H1 (cell line): ENCODE data around the gene CDKN2A. TPM values are rescaled to one million over a fixed set of nuclear protein-coding genes. Genes with fewer than 3 reads are reported as not detected.

Source experiments
- CTCF ChIA-PET: fragments of 300-600 bp; sonication (Branson Sonifier 250); formaldehyde crosslinking; loops from one replicate; lab custom pipeline; 2021; ENCODE audit not compliant: partially characterized antibody; lab: Charles Lee
- POLR2A ChIA-PET: fragments of 300-600 bp; sonication (Branson Sonifier 250); formaldehyde crosslinking; loops from one replicate; lab custom pipeline; 2021; ENCODE audit warnings: inconsistent platforms; ENCODE audit not compliant: partially characterized antibody; lab: Charles Lee
- DNase-seq, 2 experiments: peaks; one replicate each; pipeline versions ENCODE4 v3.0.0 to v3.0.0-alpha.2; 2010 to 2022; ENCODE audit warnings: low spot score in 2 of 2, low read depth in 1 of 2, mixed read lengths in 1 of 2
- FAIRE-seq: peaks from 2 replicates; lab custom pipeline; 2011; peaks lifted over from hg19 to GRCh38; lab: Jason Lieb, UNC
- H2AFZ ChIP-seq: 2 replicates; pipeline ENCODE4 v1.8.1; 2012; ENCODE audit warnings: low read length, inconsistent platforms
- H2AK5ac ChIP-seq: 2 replicates; pipeline ENCODE4 v1.6.1; 2013; ENCODE audit warnings: low read depth, low read length
- H2BK120ac ChIP-seq: replicated peaks from 2 replicates; pipeline ENCODE3; 2013; ENCODE audit warnings: low read depth, low read length, inconsistent platforms
- H2BK12ac ChIP-seq: 2 replicates; pipeline ENCODE4 v1.6.1; 2013; ENCODE audit warnings: low read depth, low read length
- H2BK15ac ChIP-seq: 2 replicates; pipeline ENCODE4 v1.6.1; 2013; ENCODE audit warnings: low read length
- H2BK20ac ChIP-seq: 2 replicates; pipeline ENCODE4 v1.6.1; 2013; ENCODE audit warnings: low read length
- H2BK5ac ChIP-seq: 2 replicates; pipeline ENCODE4 v1.6.1; 2013; ENCODE audit warnings: low read depth, low read length
- H3K14ac ChIP-seq: 2 replicates; pipeline ENCODE4 v1.6.1; 2013; ENCODE audit warnings: inconsistent platforms; ENCODE audit not compliant: insufficient read length
- H3K18ac ChIP-seq: 2 replicates; pipeline ENCODE4 v1.6.1; 2013; ENCODE audit warnings: low read length; ENCODE audit errors: extremely low read depth
- H3K23ac ChIP-seq: 2 replicates; pipeline ENCODE4 v1.6.1; 2013; ENCODE audit warnings: inconsistent platforms; ENCODE audit not compliant: insufficient read length
- H3K23me2 ChIP-seq: 2 replicates; pipeline ENCODE4 v1.6.1; 2013; ENCODE audit warnings: low read depth, low read length
- H3K27ac ChIP-seq: 2 replicates; pipeline ENCODE4 v1.6.1; 2011; ENCODE audit warnings: low read depth, low read length, inconsistent platforms
- H3K27me3 ChIP-seq, 4 experiments: replicated peaks in 1 of 4; 1 replicate in 1 of 4; 2 replicates in 3 of 4; pipeline versions ENCODE4 v1.6.1 to v1.8.1; 2011 to 2013; ENCODE audit warnings: low read length in 3 of 4, mild to moderate bottlenecking in 3 of 4, inconsistent platforms in 2 of 4, mixed read lengths in 2 of 4, moderate library complexity in 1 of 4; ENCODE audit not compliant: control insufficient read depth in 3 of 4, insufficient read depth in 3 of 4; ENCODE audit errors: extremely low read depth in 1 of 4
- H3K36me3 ChIP-seq, 4 experiments: 2 replicates each; pipeline versions ENCODE4 v1.6.1 to v1.8.1; 2011 to 2013; ENCODE audit warnings: mild to moderate bottlenecking in 4 of 4, low read length in 3 of 4, moderate library complexity in 2 of 4, control low read depth in 1 of 4, inconsistent platforms in 1 of 4; ENCODE audit not compliant: insufficient read depth in 4 of 4, control insufficient read depth in 2 of 4
- H3K4ac ChIP-seq: replicated peaks from 2 replicates; pipeline ENCODE3; 2013; ENCODE audit warnings: low read length, low read depth, mixed read lengths, inconsistent platforms; ENCODE audit not compliant: insufficient read length
- H3K4me1 ChIP-seq, 4 experiments: replicated peaks in 1 of 4; 1 replicate in 1 of 4; 2 replicates in 3 of 4; pipeline versions ENCODE4 v1.6.1 to v1.8.1; 2011 to 2013; ENCODE audit warnings: low read length in 3 of 4, inconsistent platforms in 2 of 4, mixed read lengths in 1 of 4; ENCODE audit not compliant: insufficient read depth in 4 of 4, control insufficient read depth in 3 of 4
- H3K4me2 ChIP-seq, 2 experiments: 2 replicates each; pipeline versions ENCODE4 v1.6.1 to v1.8.1; 2011 to 2013; ENCODE audit warnings: low read depth in 2 of 2, low read length in 2 of 2, control low read depth in 1 of 2, inconsistent platforms in 1 of 2, mild to moderate bottlenecking in 1 of 2; ENCODE audit not compliant: insufficient read depth in 1 of 2
- H3K4me3 ChIP-seq, 4 experiments: fragments of 200-600, 300-600 bp in 1 of 4; sonication (generic), shearing (Covaris generic), sonication (Bioruptor Twin) in 1 of 4; 2 replicates each; pipeline versions ENCODE4 v1.5.1 to v1.8.1; 2011 to 2016; ENCODE audit warnings: low read length in 4 of 4, low read depth in 3 of 4, control low read depth in 2 of 4, inconsistent platforms in 2 of 4, mild to moderate bottlenecking in 2 of 4, mixed read lengths in 1 of 4, moderate library complexity in 1 of 4; ENCODE audit not compliant: insufficient read depth in 2 of 4; ENCODE audit errors: extremely low read depth in 1 of 4
- H3K56ac ChIP-seq: replicated peaks from 2 replicates; pipeline ENCODE3; 2013; ENCODE audit warnings: low read depth, mild to moderate bottlenecking, mixed read lengths, low read length, inconsistent platforms; ENCODE audit not compliant: insufficient read length
- H3K79me1 ChIP-seq: 2 replicates; pipeline ENCODE4 v1.6.1; 2013; ENCODE audit warnings: low read depth, low read length, control low read depth
- H3K79me2 ChIP-seq, 2 experiments: 2 replicates each; pipeline versions ENCODE4 v1.6.1 to v1.8.1; 2012 to 2013; ENCODE audit warnings: low read length in 2 of 2, mild to moderate bottlenecking in 2 of 2, inconsistent platforms in 1 of 2; ENCODE audit not compliant: insufficient read depth in 2 of 2, control insufficient read depth in 1 of 2
- H3K9ac ChIP-seq, 4 experiments: replicated peaks in 1 of 4; 1 replicate in 1 of 4; 2 replicates in 3 of 4; pipeline versions ENCODE4 v1.6.1 to v1.8.1; 2011 to 2013; ENCODE audit warnings: low read depth in 3 of 4, low read length in 3 of 4, control low read depth in 2 of 4, mild to moderate bottlenecking in 2 of 4, moderate library complexity in 2 of 4, inconsistent platforms in 1 of 4; ENCODE audit errors: extremely low read depth in 1 of 4
- H3K9me3 ChIP-seq, 2 experiments: 2 replicates each; pipeline versions ENCODE4 v1.6.1 to v1.8.1; 2012 to 2013; ENCODE audit warnings: mild to moderate bottlenecking in 2 of 2, moderate library complexity in 2 of 2, control low read depth in 1 of 2, inconsistent platforms in 1 of 2, low read depth in 1 of 2, low read length in 1 of 2, mixed read lengths in 1 of 2; ENCODE audit not compliant: insufficient read depth in 2 of 2
- H4K20me1 ChIP-seq, 2 experiments: replicated peaks in 1 of 2; 2 replicates each; pipeline versions ENCODE3 to v1.8.1; 2011 to 2013; ENCODE audit warnings: inconsistent platforms in 2 of 2, low read length in 2 of 2, mild to moderate bottlenecking in 1 of 2; ENCODE audit not compliant: insufficient read depth in 2 of 2, control insufficient read depth in 1 of 2
- H4K5ac ChIP-seq: 2 replicates; pipeline ENCODE4 v1.6.1; 2013; ENCODE audit warnings: low read length, low read depth, mixed read lengths, inconsistent platforms; ENCODE audit not compliant: insufficient read length
- H4K8ac ChIP-seq: 2 replicates; pipeline ENCODE4 v1.8.0; 2013; ENCODE audit warnings: mild to moderate bottlenecking, moderate library complexity, low read length, inconsistent platforms; ENCODE audit not compliant: insufficient read depth; ENCODE audit errors: extremely low read depth
- H4K91ac ChIP-seq: replicated peaks from 2 replicates; pipeline ENCODE3; 2013; ENCODE audit warnings: low read length, mixed read lengths, inconsistent platforms; ENCODE audit not compliant: insufficient read length
- ASH2L ChIP-seq: fragments of 200-600, 300-600 bp; sonication (generic); IDR thresholded peaks from one replicate; pipeline ENCODE4 v1.7.1; 2017; ENCODE audit warnings: low read length
- CBX5 ChIP-seq: fragments of 300-800, 300-1000 bp; sonication (generic); IDR thresholded peaks from 2 replicates; pipeline ENCODE4 v1.7.1; 2016; ENCODE audit warnings: antibody characterized with exemption, low read length, low read depth
- CTBP2 ChIP-seq: IDR thresholded peaks from 2 replicates; pipeline ENCODE4 v1.7.0; 2011; ENCODE audit warnings: borderline replicate concordance, mild to moderate bottlenecking, moderate library complexity, mixed read lengths, low read length; ENCODE audit not compliant: insufficient read depth, insufficient read length
- EP300 ChIP-seq, 2 experiments: IDR thresholded peaks; 1 replicate in 1 of 2; 2 replicates in 1 of 2; pipeline ENCODE4 v1.6.1; 2011 to 2012; ENCODE audit warnings: low read depth in 2 of 2, low read length in 2 of 2, mild to moderate bottlenecking in 2 of 2, borderline replicate concordance in 1 of 2, inconsistent platforms in 1 of 2, moderate library complexity in 1 of 2
- EZH2 ChIP-seq: fragments of 200-600 bp; sonication (generic); IDR thresholded peaks from 2 replicates; pipeline ENCODE4 v1.7.1; 2012; ENCODE audit warnings: low read depth, mild to moderate bottlenecking, moderate library complexity, low read length, inconsistent platforms; ENCODE audit not compliant: severe bottlenecking
- HDAC2 ChIP-seq, 2 experiments: fragments of 300-600 bp in 1 of 2; sonication (generic) in 1 of 2; IDR thresholded peaks; 2 replicates each; pipeline ENCODE4 v1.6.1; 2011 to 2012; ENCODE audit warnings: low read depth in 2 of 2, low read length in 2 of 2, mild to moderate bottlenecking in 2 of 2, moderate library complexity in 2 of 2, borderline replicate concordance in 1 of 2, inconsistent platforms in 1 of 2
- KDM5A ChIP-seq: fragments of 200-600 bp; IDR thresholded peaks from 2 replicates; pipeline ENCODE4 v1.7.1; 2012; ENCODE audit warnings: mild to moderate bottlenecking, low read length, inconsistent platforms, mixed read lengths
- NANOG ChIP-seq: IDR thresholded peaks from 2 replicates; pipeline ENCODE4 v1.6.1; 2011; ENCODE audit warnings: low read length, low read depth, mild to moderate bottlenecking, inconsistent platforms; ENCODE audit not compliant: insufficient read depth, poor library complexity, severe bottlenecking
- POLR2A ChIP-seq, 2 experiments: IDR thresholded peaks; 1 replicate in 1 of 2; 2 replicates in 1 of 2; pipeline ENCODE4 v1.6.1; 2011; ENCODE audit warnings: low read depth in 2 of 2, low read length in 2 of 2, mild to moderate bottlenecking in 2 of 2; ENCODE audit errors: control extremely low read depth in 1 of 2
- RNF2 ChIP-seq: fragments of 200-900, 300-1000 bp; sonication (generic); IDR thresholded peaks from 2 replicates; pipeline ENCODE4 v1.7.1; 2016; ENCODE audit warnings: borderline replicate concordance, low read depth, mild to moderate bottlenecking, antibody characterized with exemption, low read length; ENCODE audit not compliant: poor library complexity, severe bottlenecking; ENCODE audit errors: missing control alignments
- SIRT6 ChIP-seq: IDR thresholded peaks from one replicate; pipeline ENCODE4 v1.7.1; 2012; ENCODE audit warnings: low read length, inconsistent platforms
- ZNF274 ChIP-seq: IDR thresholded peaks from 2 replicates; pipeline ENCODE4 v1.7.0; 2012; ENCODE audit warnings: low read length, borderline replicate concordance; ENCODE audit errors: extremely low read depth
- WGBS, 2 experiments: shearing (Covaris generic) in 1 of 2; methylation state at CpG; one replicate each; pipeline versions ENCODE4 v1.1.6 to v1.1.7; 2013 to 2015; ENCODE audit warnings: low lambda C conversion rate in 2 of 2, mixed read lengths in 2 of 2, inconsistent platforms in 1 of 2, low coverage in 1 of 2, missing lambda C conversion rate in 1 of 2; ENCODE audit not compliant: insufficient replicate concordance in 2 of 2, insufficient coverage in 1 of 2, insufficient read length in 1 of 2; ENCODE audit errors: extremely low coverage in 1 of 2, missing lambda C conversion rate in 1 of 2; 5-methylcytosine and 5-hydroxymethylcytosine counted together
- polyA plus RNA-seq, 7 experiments: library from polyadenylated mRNA; depleted of rRNA in 3 of 7; stranded (reverse) in 5 of 7; unstranded in 2 of 7; fragments of >200 nt in 5 of 7; fragments of 200-250 nt in 2 of 7; gene quantifications; 1 replicate in 5 of 7; 2 replicates in 1 of 7; 4 replicates in 1 of 7; pipeline versions ENCODE4 v1.2.1 to v1.2.3, GENCODE V29; 2011 to 2013; ENCODE audit warnings: missing spikeins in 2 of 7, mixed read lengths in 2 of 7
- total RNA-seq: library from RNA; stranded (reverse); fragmentation: NEBNext Ultra II Directional; extraction: Animal tissue kit (Norgen Biotek cat#: 25700); gene quantifications from 2 replicates; pipeline ENCODE4 v1.2.1, GENCODE V29; 2021

The CDKN2A gene
- total and polyA plus RNA-seq, 2 of the 8 experiments (the other 6 are each of a cell fraction or from before 2014, with no cell fraction given) = 0.51 to 0.73 TPM

GRCh38 chr9:21941337-21941995 lies 52.7 kb downstream of the CDKN2A start:
- no peak overlapping the region for H3K23ac ChIP-seq
- FAIRE-seq (no peak), DNase-seq (no peak)
- no peaks in the 10 kb centered on the region; a peak in 1 of 7 replicates for H3K4me1 ChIP-seq
- H2BK20ac ChIP-seq = no peak overlapping the region
- no peaks in the 10 kb centered on the region for H3K23me2 ChIP-seq
- 99% methylated on average over 4 of the region's 4 CpGs; no CpG with 5 or more reads in 1 of the 2 experiments for WGBS, 2 experiments
- no peak overlapping the region for H2BK15ac ChIP-seq
- H3K18ac ChIP-seq = no peak overlapping the region
- H3K56ac ChIP-seq = no peak overlapping the region
- no peak overlapping the region for H3K4me2 ChIP-seq
- H3K9ac ChIP-seq = no peak overlapping the region
- H3K27me3 ChIP-seq = no peaks in the 10 kb centered on the region
- no peak overlapping the region for H4K5ac ChIP-seq
- no peak overlapping the region for H4K91ac ChIP-seq
- H2BK120ac ChIP-seq = no peak overlapping the region
- no peaks in the 10 kb centered on the region for H3K79me1 ChIP-seq
- H2BK5ac ChIP-seq = no peak overlapping the region
- H3K79me2 ChIP-seq = no peaks in the 10 kb centered on the region
- H3K9me3 ChIP-seq = no peaks in the 10 kb centered on the region
- no peak overlapping the region for H2AFZ ChIP-seq
- ChIA-PET POLR2A (no interaction called here), CTCF (interaction anchor here (0.7 to 1.1 kb wide), 3 partner anchors 28 to 296 kb away, joined by 3 to 5 read pairs (median 3); no protein-coding TSS in a partner anchor)
- H2BK12ac ChIP-seq = no peak overlapping the region
- H3K27ac ChIP-seq = no peak overlapping the region
- no peak overlapping the region for H3K14ac ChIP-seq
- H4K20me1 ChIP-seq = no peaks in the 10 kb centered on the region
- no peak overlapping the region for H3K4me3 ChIP-seq
- H3K4ac ChIP-seq = no peak overlapping the region
- H3K36me3 ChIP-seq = no peaks in the 10 kb centered on the region
- no peak overlapping the region for H2AK5ac ChIP-seq
- no peak overlapping the region for H4K8ac ChIP-seq
- TF ChIP-seq RNF2 (no peak), HDAC2 (IDR thresholded peaks at IDR 0.05; ENCODE audit: borderline replicate concordance in 1 of 2, low read depth in 2 of 2, low read length in 2 of 2) (no peak), SIRT6 (no peak), NANOG (no peak), POLR2A (IDR thresholded peaks at IDR 0.05; ENCODE audit: control extremely low read depth in 1 of 2, low read depth in 2 of 2, low read length in 2 of 2) (no peak), ASH2L (no peak), CTBP2 (no peak), KDM5A (no peak), ZNF274 (no peak), EP300 (IDR thresholded peaks at IDR 0.05; ENCODE audit: borderline replicate concordance in 1 of 2, low read depth in 2 of 2, low read length in 2 of 2) (no peak), CBX5 (no peak), EZH2 (no peak)
